ENCODE data around the gene ZNF768.

ZNF768 gene

GRCh38 chr16:30491744-30492308, 34.5 kb downstream of the ZNF768 start:
- Mint-ChIP-seq H3K36me3 (ENCODE audit: low read depth) (no peaks in the 10 kb centered on the region), H3K9me3 (no peaks in the 10 kb centered on the region), H3K27ac (no peak overlapping the region), H3K4me1 (peaks cover 17% of the 10 kb centered on the region), H3K4me3 (no peak overlapping the region), H3K27me3 (ENCODE audit: low read depth, poor library complexity) (peaks cover 41% of the 10 kb centered on the region)
- TF ChIP-seq CTCF (IDR thresholded peaks at IDR 0.05), result no peak
- no peak for DNase-seq

GRCh38 chr16:30491229-30491628, 35.1 kb downstream of the ZNF768 start:
- Mint-ChIP-seq H3K9me3 (no peaks in the 10 kb centered on the region), H3K36me3 (ENCODE audit: low read depth) (no peaks in the 10 kb centered on the region), H3K27ac (no peak overlapping the region), H3K4me3 (no peak overlapping the region), H3K4me1 (peaks cover 21% of the 10 kb centered on the region), H3K27me3 (ENCODE audit: low read depth, poor library complexity) (peaks cover 39% of the 10 kb centered on the region)
- TF ChIP-seq CTCF (IDR thresholded peaks at IDR 0.05), result no peak
- no peak for DNase-seq

- Mint-ChIP-seq H3K4me1 (peaks cover 29% of the 10 kb centered on the region), H3K4me3 (no peak overlapping the region), H3K27ac (peak overlapping the region; percentile 37), H3K9me3 (no peaks in the 10 kb centered on the region), H3K36me3 (ENCODE audit: low read depth) (no peaks in the 10 kb centered on the region), H3K27me3 (ENCODE audit: low read depth, poor library complexity) (peaks cover 36% of the 10 kb centered on the region)
- no peak for TF ChIP-seq CTCF (IDR thresholded peaks at IDR 0.05)
- no peak for DNase-seq
Observed at GRCh38 chr16:30490210-30490609, 36.2 kb downstream of the ZNF768 start.

GRCh38 chr16:30488764-30489605, 37.4 kb downstream of the ZNF768 start:
- Mint-ChIP-seq H3K27ac (peak overlapping the region; percentile 39), H3K4me3 (no peak overlapping the region), H3K9me3 (no peaks in the 10 kb centered on the region), H3K27me3 (ENCODE audit: low read depth, poor library complexity) (peaks cover 34% of the 10 kb centered on the region), H3K36me3 (ENCODE audit: low read depth) (no peaks in the 10 kb centered on the region), H3K4me1 (peaks cover 21% of the 10 kb centered on the region)
- TF ChIP-seq CTCF (IDR thresholded peaks at IDR 0.05), result no peak
- no peak for DNase-seq

- no peaks in the 10 kb centered on the region for H3K36me3 Mint-ChIP-seq (ENCODE audit: low read depth)
- H3K4me3 Mint-ChIP-seq, result no peak overlapping the region
- peaks cover 48% of the 10 kb centered on the region for H3K27me3 Mint-ChIP-seq (ENCODE audit: low read depth, poor library complexity)
- no peak for DNase-seq
- no peak for TF ChIP-seq CTCF (IDR thresholded peaks at IDR 0.05)
- H3K27ac Mint-ChIP-seq, result peak overlapping the region; percentile 66
- H3K9me3 Mint-ChIP-seq, result no peaks in the 10 kb centered on the region
- H3K4me1 Mint-ChIP-seq, result peaks cover 18% of the 10 kb centered on the region
Observed at GRCh38 chr16:30485818-30486436, 40.4 kb downstream of the ZNF768 start.

All from nephron progenitor cell (in vitro differentiated cells).